GM20000 (cell line): ENCODE results near the gene CRYBB3.
"Not testable (repeated sequence)": the region's sequence is repeated elsewhere in the genome, so short reads cannot be mapped to it uniquely, and the experiment has no call there.

Experiments
- DNase-seq: peaks from one replicate; pipeline ENCODE4 v3.0.0; 2012; ENCODE audit warnings: low spot score
- CTCF ChIP-seq: IDR thresholded peaks from 2 replicates; pipeline ENCODE4 v1.5.1; 2012; ENCODE audit warnings: mild to moderate bottlenecking, control low read depth; ENCODE audit errors: extremely low read depth, missing control alignments

The CRYBB3 gene

DNA sequence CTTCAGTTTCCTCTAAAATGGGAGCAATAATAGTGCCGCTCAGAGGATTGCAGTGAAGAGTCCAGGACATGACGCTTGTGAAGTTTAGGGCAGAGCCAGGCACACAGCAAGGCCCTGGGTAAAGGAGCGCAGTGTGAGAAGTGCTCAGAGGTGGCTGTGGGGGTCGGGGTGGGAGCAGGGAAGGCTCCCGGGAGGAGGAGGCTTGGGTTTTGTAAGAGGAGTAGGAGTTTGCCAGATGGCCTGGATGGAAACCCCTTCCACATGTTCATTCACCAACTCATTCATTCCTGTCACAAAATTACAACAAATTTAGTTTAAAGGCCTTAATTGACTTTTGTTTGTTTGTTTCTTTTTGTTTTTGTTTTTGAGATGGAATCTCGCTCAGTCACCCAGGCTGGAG, 36.8 kb downstream of the CRYBB3 start:
- TF ChIP-seq CTCF = no peak
- no peak for DNase-seq

- no peak for TF ChIP-seq CTCF
- no peak for DNase-seq
Observed at GRCh38 chr22:25237503-25237902, 37.8 kb downstream of the CRYBB3 start.

DNA sequence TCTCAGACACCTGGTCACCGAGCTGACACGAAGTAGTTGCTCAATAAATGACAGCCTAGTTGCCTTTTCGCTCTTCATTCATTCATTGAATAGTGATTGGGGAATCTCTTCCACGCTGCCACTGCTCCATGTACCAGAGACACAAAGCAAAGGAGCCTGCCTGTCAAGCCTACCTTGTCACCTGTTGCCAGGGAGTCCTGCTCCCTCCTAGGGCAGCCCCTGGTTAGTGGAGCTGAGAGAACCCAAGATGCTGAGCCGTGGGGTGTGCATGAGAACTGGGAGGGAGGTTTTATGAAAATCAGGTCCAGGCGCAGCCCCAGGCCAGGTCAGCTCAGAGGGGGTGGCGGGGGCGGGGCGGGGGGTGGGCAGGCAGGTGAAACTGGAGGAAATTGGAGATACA, 38.4 kb downstream of the CRYBB3 start:
- DNase-seq = not testable (repeated sequence)

GRCh38 chr22:25255169-25255568, 55.5 kb downstream of the CRYBB3 start:
- DNase-seq = not testable (repeated sequence)
